ENCODE results near the gene NAALAD2. TPM values are rescaled to one million over a fixed set of nuclear protein-coding genes. Genes with fewer than 3 reads are reported as not detected.

The NAALAD2 gene
- total and polyA plus RNA-seq, 4 donors, result 0.21 to 3.3 (median 1.1) TPM

DNA sequence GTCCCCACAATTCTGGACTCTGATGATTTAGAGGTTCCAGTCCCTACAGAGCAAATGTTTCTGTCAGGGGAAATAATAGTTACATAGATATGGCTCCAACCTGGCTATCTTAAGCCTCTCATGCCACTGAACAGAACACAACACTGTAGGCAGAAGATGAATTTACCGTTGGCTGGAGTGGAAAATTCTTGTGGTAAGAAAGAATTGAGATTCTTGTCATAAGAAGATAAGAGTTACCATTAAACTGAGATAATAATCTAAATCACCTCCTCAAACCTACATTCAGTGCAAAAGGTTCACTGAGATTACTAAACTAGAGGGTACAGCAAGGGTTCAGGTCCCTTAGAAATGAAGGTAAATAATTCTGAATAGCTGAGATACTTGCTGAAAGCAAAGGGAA is 10.1 kb upstream of the NAALAD2 start:
- no peaks in the 10 kb centered on the region for H3K36me3 ChIP-seq (ENCODE audit: control insufficient read depth in 4 of 4, insufficient read depth in 3 of 4, low read depth in 1 of 4, low read length in 3 of 4)
- no peak overlapping the region for H3K4me3 ChIP-seq (ENCODE audit: low read depth in 1 of 3, low read length in 3 of 3)
- H3K9ac ChIP-seq (ENCODE audit: low read depth in 1 of 2, low read length in 2 of 2), result no peak overlapping the region
- WGBS, result 61% methylated on average over 1 of the region's 1 CpG
- H3K27ac ChIP-seq (ENCODE audit: low read depth in 1 of 2, low read length in 2 of 2), result no peak overlapping the region
- H3K4me1 ChIP-seq (ENCODE audit: control insufficient read depth in 4 of 4, insufficient read depth in 4 of 4, low read length in 3 of 4), result no peaks in the 10 kb centered on the region
- H3K9me3 ChIP-seq (ENCODE audit: control insufficient read depth in 4 of 4, low read length in 3 of 4), result no peaks in the 10 kb centered on the region
- no peaks in the 10 kb centered on the region for H3K27me3 ChIP-seq (ENCODE audit: control insufficient read depth in 4 of 4, insufficient read depth in 4 of 4, low read length in 3 of 4)
- TF ChIP-seq, protein P1, sequence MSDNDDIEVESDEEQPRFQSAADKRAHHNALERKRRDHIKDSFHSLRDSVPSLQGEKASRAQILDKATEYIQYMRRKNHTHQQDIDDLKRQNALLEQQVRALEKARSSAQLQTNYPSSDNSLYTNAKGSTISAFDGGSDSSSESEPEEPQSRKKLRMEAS (IDR thresholded peaks at IDR 0.05), result no peak
- TF ChIP-seq, protein P2, sequence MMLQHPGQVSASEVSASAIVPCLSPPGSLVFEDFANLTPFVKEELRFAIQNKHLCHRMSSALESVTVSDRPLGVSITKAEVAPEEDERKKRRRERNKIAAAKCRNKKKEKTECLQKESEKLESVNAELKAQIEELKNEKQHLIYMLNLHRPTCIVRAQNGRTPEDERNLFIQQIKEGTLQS (IDR thresholded peaks at IDR 0.05), result no peak
- TF ChIP-seq RAD21 (IDR thresholded peaks at IDR 0.05), result no peak
- no peak for TF ChIP-seq JUND (IDR thresholded peaks at IDR 0.05)
- DNase-seq (ENCODE audit: low spot score), result no peak

DNA sequence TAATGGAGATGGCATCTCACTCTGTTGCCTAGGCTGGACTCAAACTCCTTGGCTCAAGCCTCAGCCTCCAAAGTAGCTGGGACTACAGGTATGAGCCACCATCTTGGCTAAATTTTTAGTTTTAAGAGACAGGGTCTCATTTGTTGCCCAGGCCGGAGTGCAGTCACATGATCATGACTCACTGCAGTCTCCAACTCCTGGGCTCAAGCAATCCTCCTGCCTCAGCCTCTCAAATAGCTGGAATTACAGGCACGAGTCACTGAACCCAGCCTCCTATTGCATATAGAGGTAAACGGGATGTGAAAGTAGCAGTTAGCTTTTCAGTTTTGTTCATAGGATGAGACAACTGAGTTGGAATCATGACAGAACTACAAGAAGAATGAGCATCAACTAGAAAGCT is 9.5 kb upstream of the NAALAD2 start:
- TF ChIP-seq EGR1 (IDR thresholded peaks at IDR 0.05; ENCODE audit: low read depth in 2 of 2), result no peak
- no peak for TF ChIP-seq RAD21 (IDR thresholded peaks at IDR 0.05)
- TF ChIP-seq HNF4A (conservative IDR thresholded peaks at IDR 0.05), result no peak
- no peak for TF ChIP-seq SP1 (IDR thresholded peaks at IDR 0.05)
- TF ChIP-seq, protein P3, sequence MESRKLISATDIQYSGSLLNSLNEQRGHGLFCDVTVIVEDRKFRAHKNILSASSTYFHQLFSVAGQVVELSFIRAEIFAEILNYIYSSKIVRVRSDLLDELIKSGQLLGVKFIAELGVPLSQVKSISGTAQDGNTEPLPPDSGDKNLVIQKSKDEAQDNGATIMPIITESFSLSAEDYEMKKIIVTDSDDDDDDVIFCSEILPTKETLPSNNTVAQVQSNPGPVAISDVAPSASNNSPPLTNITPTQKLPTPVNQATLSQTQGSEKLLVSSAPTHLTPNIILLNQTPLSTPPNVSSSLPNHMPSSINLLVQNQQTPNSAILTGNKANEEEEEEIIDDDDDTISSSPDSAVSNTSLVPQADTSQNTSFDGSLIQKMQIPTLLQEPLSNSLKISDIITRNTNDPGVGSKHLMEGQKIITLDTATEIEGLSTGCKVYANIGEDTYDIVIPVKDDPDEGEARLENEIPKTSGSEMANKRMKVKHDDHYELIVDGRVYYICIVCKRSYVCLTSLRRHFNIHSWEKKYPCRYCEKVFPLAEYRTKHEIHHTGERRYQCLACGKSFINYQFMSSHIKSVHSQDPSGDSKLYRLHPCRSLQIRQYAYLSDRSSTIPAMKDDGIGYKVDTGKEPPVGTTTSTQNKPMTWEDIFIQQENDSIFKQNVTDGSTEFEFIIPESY (IDR thresholded peaks at IDR 0.05), result no peak
- TF ChIP-seq GABPA (IDR thresholded peaks at IDR 0.05 in 1 of 2, conservative IDR thresholded peaks at IDR 0.05 in 1 of 2), result no peak
- TF ChIP-seq, protein P2 (IDR thresholded peaks at IDR 0.05), result no peak
- TF ChIP-seq, protein P4, sequence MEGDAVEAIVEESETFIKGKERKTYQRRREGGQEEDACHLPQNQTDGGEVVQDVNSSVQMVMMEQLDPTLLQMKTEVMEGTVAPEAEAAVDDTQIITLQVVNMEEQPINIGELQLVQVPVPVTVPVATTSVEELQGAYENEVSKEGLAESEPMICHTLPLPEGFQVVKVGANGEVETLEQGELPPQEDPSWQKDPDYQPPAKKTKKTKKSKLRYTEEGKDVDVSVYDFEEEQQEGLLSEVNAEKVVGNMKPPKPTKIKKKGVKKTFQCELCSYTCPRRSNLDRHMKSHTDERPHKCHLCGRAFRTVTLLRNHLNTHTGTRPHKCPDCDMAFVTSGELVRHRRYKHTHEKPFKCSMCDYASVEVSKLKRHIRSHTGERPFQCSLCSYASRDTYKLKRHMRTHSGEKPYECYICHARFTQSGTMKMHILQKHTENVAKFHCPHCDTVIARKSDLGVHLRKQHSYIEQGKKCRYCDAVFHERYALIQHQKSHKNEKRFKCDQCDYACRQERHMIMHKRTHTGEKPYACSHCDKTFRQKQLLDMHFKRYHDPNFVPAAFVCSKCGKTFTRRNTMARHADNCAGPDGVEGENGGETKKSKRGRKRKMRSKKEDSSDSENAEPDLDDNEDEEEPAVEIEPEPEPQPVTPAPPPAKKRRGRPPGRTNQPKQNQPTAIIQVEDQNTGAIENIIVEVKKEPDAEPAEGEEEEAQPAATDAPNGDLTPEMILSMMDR (IDR thresholded peaks at IDR 0.05; ENCODE audit: low read depth, low read length, missing input control), result no peak
- TF ChIP-seq RXRA (IDR thresholded peaks at IDR 0.05), result no peak
- no peaks in the 10 kb centered on the region for H3K9me3 ChIP-seq (ENCODE audit: control insufficient read depth in 4 of 4, low read length in 3 of 4)
- no peak overlapping the region for H3K27ac ChIP-seq (ENCODE audit: low read depth in 1 of 2, low read length in 2 of 2)
- H3K4me3 ChIP-seq (ENCODE audit: low read depth in 1 of 3, low read length in 3 of 3), result no peak overlapping the region
- no peaks in the 10 kb centered on the region for H3K36me3 ChIP-seq (ENCODE audit: control insufficient read depth in 4 of 4, insufficient read depth in 3 of 4, low read depth in 1 of 4, low read length in 3 of 4)
- no peaks in the 10 kb centered on the region for H3K27me3 ChIP-seq (ENCODE audit: control insufficient read depth in 4 of 4, insufficient read depth in 4 of 4, low read length in 3 of 4)
- no peak for DNase-seq (ENCODE audit: low spot score)
- no peak overlapping the region for H3K9ac ChIP-seq (ENCODE audit: low read depth in 1 of 2, low read length in 2 of 2)
- WGBS, result 76% methylated on average over 3 of the region's 3 CpGs
- no peaks in the 10 kb centered on the region for H3K4me1 ChIP-seq (ENCODE audit: control insufficient read depth in 4 of 4, insufficient read depth in 4 of 4, low read length in 3 of 4)

Data from liver (tissue), 9 donors.